Stimulated activated CD8-positive, alpha-beta memory T cell treated with anti-CD3 and anti-CD28 coated beads, Interleukin-15, amount 100 ng/mL, for 48 hours (primary cell): ENCODE results near the gene ZNF672.
"Not testable (repeated sequence)": the region's sequence is repeated elsewhere in the genome, so short reads cannot be mapped to it uniquely, and the experiment has no call there.

Experiments
- DNase-seq, 2 donors: peaks; one replicate each; pipeline ENCODE4 v3.0.0-alpha.2; 2020; ENCODE audit warnings: low read depth in 2 of 2

The ZNF672 gene

DNA sequence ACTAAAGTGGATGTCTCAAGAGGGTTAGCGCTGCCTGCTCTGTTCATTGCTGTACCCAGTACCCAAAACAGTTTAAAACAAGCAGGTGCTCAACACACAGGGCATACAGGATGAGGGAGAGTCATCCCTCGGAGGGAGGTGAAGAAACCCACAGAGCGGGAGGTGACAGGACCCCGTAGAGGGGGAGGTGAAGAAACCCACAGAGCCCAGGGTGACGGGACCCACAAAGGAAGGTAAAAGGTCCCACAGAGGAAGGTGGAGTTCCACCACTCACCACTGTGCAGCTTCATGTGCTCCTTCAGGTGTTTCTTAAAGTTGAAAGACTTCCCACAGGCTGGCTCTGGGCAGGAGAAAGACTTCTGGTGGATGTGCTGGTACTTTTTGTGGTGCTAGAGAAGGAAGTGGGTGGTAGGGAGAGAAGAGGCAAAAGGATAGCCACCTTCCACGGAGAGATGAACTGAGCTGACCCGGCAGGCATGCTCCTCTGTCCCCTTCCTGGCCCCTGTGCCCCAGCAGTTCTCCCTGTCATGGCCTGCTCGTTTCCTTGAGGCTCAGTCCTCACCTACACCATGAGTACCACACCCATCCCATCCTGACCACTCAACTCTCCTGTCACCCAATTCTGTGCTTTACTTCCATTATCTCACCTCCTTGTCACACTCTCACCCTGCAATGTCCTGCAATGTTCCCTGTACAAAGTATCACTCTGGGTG, 15.8 kb downstream of the ZNF672 start:
- DNase-seq: no peak

DNA sequence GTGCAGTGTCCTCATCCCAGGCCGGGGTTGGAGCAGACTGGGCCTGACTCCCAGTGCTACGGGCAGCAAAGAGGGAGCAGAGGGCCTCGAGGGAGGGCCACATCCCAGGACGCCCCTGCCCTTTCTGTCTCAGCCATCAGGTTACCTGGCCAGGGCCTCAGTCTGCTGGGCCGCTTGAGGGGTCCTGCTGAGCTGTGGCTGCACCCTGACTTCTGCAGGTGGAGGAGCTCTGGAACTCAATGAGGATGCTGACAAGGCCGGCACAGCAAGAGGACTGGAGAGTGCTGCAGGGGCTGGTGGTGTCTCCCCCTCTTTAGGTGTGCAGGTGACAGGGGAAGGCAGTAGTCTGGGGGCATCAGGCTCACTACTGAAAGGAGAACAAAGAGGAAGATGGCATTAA, 17.6 kb downstream of the ZNF672 start:
- DNase-seq: no peak

DNA sequence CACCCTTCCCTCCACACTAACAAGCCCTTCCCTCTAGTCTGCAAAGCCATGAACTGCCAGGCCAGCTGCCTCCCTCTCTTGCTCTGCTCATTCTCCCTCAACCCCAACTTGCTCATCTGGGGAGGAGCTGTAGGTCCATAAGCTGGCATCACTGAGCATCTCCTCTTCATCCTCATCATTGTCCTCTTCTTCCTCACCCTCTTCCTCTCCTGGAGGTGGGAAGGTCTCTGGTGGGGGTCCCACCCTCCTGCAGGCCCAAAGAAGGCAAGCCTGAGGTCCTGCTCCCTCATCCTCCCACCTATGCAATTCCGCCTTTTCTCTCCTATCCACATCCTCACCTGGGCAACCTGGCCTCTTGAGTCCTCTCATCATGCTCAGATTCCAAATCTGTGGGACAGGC, 18.2 kb downstream of the ZNF672 start:
- DNase-seq: no peak

DNA sequence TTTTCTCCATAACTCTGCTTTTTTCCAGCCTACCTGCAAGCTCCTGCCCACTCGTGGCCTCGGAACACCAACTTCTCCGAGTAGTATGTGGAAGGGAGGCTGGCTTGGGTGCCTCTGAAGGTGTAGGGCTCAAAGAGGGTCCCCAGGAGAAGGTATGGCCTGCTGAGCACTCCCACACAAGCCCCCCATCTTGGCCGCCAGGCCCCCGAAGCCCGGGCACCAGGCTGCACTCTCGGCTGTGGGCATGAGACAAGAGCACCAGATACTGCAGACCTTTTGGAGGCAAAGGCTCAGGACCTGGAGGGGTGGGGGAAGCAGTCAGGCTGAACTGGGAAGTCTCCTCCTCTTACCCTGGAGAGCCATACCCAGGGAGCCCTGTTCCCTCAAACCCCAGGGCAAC, 19.2 kb downstream of the ZNF672 start:
- no peak for DNase-seq

DNA sequence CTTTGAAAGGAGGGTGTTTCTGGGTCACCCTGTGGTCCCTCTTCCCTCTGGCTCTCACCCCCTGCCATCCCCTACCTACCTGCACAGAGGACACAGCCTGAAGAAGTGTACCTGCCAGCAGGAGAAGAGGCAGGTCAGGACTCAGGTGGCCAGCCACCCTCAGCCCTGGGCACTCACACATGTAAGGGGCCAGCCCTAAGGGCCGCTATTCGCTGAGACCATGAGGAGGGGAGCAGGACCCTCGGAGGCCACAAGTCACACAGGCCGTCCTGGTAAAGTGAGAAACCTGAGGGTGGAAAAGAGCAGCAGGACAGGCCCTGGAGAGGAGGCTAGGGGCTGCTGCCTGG, 19.7 kb downstream of the ZNF672 start:
- no peak for DNase-seq

DNA sequence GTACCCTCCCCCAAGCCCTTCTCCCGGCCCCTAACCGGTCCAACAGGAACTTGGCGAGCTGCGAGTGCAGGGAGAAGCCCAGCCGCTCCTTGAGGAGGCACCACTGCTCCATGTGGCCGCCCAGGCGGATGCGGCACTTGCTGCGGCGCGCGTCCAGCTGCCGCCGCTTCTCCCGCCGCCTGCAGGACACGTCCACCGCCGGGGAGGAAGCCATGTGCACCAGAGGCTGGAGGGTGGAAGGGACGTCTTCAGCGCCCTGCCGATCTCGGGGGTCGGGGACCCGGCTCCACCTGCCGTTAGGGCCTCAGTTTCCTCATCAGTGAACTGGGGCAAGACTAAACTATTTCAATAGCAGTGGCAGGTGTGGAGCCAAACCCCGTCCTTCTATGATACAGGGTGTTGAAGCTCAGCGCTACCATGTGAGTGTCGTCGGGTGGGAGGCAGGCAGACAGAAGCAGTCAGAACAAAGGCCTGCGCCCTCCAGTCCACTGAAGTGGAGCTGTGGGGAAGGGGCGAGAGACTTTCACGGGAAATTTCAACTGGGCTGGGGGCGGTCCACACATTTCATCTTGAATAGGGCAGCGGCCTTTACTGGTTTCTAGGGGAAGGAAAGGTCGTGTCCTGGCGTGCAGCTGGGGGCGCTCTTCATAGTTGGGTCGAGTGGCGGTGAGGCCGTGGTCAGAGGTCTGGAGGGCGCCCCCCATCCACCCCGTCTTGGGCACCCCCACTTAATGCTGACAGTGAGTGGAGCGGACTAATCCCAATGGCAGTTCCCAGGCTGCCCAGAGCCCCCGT, 20.3 kb downstream of the ZNF672 start:
- DNase-seq: no peak

DNA sequence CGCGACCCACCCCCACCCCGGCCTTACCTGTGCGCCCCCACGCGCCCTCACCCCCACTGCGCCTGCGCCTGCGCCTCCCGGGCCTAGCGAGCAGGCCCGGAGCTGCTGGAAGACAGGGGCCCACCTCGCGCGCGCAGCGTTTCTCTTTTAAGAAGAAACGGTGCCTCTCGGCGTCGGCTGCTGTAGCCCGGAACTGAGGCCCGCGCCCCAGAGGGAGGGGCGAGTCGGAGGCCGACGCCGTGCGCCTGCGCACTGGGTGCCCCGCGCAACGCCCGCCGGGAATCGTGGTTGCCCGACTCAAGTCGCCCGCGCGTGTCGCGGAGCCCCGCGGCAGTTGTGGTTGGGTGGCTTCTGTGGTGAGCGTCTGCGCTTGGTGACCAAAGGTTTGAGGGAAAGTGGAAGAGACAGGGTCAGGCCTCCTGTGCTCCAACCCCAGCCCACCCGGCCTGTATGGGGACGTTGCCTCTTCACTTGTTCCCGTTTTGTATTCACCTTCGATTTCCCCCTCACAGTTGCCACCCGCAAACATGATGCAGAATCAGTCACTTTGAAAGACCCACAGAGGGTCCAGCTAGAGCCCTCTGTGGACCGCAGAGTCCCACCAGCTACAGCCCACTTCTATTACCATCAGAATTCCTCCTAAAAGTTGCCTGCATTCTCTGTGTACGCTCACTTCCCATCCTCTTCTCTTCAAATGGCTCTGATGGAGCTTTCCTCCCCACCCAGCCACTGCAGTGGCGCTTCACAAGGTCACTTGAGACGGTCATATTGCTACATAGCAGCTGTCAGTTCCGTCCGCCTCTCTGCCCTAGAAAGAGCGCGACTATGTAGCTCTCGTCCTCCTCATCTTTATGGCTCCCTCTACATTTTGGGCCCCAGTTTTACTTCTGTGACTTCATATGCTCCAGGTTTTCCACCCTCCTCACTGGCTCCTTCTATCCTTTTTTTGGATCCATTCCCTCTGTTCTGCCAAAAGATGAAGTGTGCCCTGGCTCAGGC, 21.2 kb downstream of the ZNF672 start, which contains the start of gene ZNF692:
ZNF692 (minus strand) TSS at position 195 of the 999 bp plus-strand sequence. CDS start 776 bp downstream, outside the sequence.
- DNase-seq: peak; percentile 95 to 97

DNA sequence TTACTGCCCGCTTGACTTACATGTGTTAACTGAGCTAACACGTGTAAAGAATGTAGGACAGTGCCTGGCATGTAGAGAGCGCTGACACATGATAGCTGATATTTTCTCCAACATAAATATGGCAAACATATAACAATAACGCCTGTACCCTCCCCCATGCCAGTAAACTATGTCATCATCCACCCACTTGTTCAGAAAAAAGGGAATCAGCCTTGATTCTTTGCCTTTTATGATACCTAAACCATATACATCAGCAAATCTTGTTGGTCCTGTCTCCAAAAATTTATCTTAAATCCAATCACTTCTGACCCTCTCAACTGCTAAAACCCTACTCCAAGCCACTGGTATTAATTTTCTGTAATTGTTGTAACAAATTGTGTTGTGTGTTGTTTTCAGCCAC, 22.0 kb downstream of the ZNF672 start:
- DNase-seq: no peak

DNA sequence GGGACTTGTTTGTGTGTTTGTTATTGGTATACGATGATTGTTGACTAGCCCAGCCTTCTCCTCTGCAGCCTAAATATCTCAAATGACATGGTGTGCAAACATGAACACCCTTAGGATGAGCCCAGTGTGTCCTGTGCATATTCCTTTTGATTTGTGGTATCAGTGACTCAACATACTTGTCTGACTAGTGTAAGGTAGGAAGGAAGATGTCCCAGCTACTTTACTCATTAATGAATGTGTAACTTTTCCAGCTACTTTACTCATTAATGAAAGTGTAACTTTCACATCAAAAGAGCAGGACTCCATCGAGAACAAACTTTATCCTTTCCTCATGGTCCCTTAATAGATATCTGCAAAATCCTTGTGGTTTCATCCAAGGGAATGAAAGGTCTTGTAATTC, 23.6 kb downstream of the ZNF672 start:
- DNase-seq: no peak

DNA sequence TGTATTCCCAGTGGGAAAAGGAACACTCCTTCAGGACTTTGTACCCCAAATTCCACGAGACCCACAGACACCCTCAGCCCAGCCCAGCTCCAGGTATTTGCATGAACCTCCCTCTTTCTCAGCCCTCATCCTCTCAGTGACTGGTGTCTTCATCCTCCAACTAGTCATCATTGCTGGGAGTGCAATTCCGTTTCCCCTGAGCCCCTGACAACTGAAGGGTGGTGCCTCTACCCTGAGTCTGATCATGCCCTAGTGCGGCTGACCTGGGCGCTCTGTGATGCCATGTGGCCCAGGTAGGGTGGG, 24.6 kb downstream of the ZNF672 start:
- no peak for DNase-seq

DNA sequence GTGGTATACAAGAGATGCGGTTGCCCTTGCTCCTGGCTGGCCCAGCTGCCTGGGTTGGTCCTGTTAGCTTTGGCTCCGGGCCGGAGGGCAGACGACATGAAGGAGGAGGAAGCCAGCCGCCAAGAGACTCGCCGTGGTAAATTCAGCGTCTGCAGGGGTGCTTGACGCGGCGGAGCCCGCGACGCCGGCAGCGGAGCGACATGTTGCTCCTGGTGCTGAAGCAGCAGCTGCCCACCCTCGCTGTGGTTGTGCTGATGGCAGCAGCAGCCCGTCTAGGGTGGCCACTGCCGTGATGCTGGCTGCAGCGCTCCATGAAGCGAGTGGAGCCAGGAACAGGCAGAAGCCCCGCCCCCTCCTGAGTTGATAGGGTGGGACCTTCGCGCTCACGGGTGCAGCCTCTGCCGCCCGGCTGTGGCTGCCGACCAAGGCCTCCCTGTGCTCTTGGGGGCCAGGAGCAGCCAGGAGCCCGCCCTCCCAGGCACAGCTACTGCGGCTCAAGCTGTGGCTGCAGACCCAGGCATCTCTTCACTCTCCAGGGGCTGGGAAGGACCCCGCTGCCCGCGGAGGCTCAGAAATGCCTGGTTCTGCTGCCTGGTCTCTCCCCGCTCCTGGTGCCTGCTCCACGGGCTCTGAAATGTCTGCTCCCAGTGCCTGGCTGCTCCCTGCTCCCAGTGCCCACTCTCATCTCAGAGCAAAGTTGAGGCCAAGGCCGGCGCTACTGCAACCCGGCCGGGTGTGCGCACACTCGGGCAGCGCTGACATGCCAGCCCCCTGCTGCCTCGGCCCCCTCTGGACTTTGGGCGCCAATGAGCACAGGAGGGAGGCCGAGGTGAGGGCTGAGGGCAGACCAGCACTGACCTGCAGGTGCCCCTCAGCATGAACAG, 25.2 kb downstream of the ZNF672 start:
- DNase-seq: peak; percentile 67 to 73

DNA sequence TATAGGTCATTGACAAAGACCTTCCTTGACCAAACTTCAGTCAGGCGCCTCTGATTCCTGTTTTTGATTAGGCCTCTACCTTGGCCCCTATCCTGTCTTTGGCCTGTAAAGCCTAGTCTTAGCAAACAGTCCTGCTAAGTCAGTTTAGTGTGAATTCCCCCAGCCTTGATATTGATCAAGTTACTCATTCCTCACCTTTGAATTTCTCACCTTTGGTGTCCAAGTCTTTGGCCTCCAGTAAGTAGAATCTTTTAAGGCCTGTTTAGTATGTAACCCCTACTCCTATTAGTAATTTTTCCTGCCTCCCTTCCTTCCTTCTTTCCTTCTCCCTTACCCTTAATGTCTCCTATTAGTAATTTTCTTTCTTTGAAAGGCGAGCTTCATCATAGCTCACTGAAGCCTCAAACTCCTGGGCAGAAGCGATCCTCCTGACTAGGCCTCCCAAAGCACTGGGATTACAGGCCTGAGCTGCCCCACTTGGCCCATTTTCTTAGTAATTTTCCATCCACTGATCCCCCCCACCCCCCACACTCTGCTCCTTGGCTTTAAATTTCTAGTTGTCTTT, 33.9 kb downstream of the ZNF672 start:
- no peak for DNase-seq

DNA sequence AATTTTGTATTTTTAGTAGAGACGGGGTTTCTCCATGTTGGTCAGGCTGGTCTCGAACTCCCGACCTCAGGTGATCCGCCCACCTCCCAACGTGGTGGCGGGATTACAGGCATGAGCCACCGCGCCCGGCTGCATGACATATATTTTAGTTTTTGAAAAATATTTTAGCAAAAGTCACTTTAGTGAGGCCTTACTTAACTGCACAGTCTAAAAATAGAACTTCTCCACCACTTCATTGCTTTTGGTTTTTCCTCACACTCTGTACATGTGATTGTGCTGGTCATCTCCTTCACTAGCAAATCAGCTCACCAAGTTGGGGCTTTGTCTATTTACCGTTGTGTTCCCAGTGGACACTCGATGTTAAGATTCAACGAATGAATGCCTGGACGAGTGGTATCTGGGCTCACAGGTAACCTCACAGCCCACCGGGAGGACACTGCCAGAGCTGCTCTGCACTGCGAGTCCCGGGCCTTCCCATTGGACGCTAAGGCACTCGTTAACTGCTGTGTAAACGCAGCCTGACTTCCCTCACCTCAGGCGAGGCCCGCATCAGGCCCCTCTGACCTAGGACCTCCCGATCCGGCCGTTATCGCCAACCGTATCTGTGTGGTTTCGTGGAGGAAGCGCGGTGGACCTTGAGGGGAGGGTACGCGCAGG, 34.9 kb downstream of the ZNF672 start:
- no peak for DNase-seq

DNA sequence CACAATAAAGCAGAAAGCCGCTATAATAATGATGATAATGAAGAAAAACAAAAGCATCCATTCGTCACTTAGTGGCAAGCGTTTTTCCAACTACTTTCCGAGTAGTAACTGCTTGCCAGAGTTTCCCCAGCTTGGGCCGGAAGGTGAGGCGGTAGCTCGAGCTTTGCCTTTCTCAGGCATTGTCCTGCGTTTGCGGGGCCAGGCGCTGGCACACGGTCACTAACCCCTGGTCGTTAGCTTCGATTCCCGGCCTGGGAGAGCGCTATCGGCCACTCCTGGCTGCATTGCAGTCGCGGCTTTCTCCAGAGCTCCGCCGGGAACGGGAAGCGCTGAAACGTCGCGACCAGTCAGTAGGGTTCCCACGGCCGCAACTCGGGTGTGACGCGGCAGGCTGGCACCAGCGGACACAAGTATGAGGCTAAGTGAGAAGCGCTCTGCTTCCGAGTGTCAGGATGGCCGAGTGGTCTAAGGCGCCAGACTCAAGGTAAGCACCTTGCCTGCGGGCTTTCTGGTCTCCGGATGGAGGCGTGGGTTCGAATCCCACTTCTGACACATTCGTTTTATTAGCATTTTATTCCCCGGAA, 35.5 kb downstream of the ZNF672 start:
- DNase-seq: peak; percentile 87 to 88

DNA sequence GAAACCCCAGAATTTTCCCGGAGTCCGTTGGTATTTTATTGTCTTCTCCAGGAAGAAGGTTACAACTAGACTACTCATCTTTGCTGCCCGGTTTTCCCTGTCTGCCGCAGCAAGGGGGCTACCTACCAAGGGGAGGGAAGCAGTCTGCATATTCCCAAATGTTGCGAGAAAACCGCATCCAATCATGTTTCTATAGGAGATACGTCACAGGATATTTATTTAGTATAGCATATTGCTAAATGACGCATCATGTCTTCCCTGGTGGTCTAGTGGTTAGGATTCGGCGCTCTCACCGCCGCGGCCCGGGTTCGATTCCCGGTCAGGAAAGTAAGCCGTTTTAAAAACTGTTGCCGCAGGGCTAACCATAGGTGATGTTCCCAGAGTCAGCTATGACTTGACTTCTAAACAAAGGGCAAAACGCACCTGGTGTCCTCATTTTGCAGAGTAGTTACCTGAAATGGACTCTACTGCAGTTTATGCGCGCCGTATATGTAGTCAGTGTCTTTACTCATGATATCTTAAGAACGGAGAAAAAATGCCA, 36.0 kb downstream of the ZNF672 start:
- peak; percentile 60 to 70 for DNase-seq

DNA sequence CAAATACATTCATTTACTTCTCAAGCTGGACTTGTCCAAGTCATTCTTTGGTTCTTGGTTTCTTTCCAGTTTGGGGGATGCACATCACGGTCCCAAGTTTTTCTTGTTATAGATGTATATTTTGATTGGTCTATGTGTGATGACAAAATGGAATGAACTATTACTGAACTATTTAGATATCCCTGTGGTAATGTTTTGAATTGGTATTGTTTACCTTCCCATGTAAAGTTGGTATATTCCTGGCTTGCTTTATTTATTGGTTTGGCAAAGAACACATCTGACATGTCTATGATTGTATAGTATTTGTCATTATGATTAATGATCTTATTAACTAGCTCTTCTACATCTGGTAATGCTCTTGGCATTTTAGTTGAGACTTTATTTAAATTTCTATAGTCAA, 43.2 kb downstream of the ZNF672 start:
- no peak for DNase-seq

DNA sequence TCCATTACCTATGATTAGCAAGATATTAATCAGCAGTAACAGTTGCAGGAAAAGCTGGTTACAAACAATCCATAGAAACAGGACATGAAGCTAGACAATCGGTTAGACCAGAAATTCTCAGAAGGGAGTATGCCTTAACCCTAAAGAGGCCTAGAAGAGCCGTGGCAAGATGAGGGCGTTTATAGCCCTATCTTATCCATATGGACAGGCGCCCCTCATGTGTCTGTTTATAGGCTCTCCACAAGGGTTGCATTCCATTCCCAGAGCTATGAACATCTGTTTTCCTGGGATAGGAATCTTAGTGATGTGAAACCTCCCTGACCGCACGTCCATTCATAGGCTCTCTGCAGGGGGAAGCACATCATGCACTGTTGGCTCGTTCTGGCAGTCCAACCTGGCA, 44.4 kb downstream of the ZNF672 start:
- not testable (repeated sequence) for DNase-seq

DNA sequence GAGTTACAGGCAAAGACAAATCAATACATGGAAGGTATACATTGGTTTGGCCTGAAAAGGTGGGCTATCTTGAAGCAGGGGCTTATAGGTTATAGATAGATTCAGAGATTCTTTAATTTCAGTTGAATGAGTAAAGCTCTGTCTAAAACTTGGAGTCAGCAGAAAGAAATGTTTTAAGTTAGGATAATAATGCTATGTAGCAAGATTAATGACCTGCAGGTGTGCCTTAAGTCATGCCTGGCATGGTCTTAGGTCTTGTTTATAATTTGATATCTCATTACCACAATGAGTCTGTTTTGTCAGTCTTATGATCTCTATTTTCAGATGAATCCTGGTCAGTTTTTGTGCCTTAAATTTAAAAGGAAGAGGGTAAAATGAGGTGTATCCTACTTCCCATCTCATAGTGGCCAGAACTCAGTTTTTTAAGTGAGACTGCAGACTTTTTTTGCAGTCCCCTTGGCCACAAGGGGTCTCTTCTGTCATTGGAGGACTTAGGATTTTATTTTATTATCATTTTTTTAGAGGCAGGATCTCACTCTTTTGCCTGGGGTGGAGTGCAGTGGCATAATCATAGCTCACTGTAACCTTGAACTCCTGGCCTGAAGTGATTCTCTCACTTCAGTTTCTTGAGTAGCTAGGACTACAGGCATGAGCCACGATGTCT, 46.7 kb downstream of the ZNF672 start:
- no peak for DNase-seq

DNA sequence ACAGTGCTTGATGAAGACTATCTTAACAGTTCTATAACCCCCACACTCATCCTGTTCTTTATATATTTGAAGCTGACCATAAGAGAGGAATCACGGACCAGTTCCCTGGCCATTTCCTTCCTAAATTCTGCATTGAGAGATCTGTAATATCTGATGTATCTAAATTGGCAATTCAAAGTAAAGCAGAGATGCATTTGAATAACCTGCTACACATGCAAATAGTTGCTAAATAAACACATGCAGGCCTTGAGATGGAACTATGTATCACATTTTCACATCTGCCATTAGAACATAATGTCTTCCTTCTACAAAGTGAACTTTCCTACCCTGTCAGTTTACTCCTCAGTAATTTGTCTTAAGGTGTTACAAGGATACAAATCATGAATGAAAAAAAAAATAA, 47.6 kb downstream of the ZNF672 start:
- no peak for DNase-seq
